Measurements from ENCODE around the gene CXCL6. TPM values are rescaled to one million over a fixed set of nuclear protein-coding genes. Genes with fewer than 3 reads are reported as not detected.

Gene CXCL6
- total RNA-seq, 4 donors from 2014 or later = 0.17 to 2.1 TPM; not detected in 2

DNA sequence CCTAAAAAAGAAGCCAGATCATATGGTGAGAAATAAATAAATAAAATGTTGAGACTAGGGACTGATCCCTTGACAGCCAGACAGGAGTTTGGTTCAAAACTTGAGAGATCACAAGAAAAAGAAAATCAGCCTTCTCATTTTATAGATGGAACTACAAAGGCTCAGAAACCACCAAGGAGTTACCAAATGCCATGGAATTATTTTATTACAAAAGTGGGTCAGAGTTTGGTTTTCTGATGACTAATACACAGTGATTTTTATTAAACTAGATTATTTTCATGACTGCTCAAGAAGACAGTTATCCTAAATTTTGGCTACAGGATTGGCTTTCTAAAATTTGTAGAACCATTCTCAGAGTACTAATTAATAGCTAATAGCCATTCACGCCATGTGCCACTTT lies 38.9 kb downstream of the CXCL6 start:
- H3K4me3 ChIP-seq (ENCODE audit: low read depth, poor library complexity, severe bottlenecking) = no peak overlapping the region
- WGBS, 2 donors = 90 to 95% methylated on average over 1 of the region's 1 CpG
- intact Hi-C loops (cut with DNase I; ENCODE audit: low total_unique reads) = no loop called here
- DNase-seq (ENCODE audit: low spot score in 2 of 2) = no peak
- no peak for TF ChIP-seq POLR2A (IDR thresholded peaks at IDR 0.05)
- TF ChIP-seq, protein P1, sequence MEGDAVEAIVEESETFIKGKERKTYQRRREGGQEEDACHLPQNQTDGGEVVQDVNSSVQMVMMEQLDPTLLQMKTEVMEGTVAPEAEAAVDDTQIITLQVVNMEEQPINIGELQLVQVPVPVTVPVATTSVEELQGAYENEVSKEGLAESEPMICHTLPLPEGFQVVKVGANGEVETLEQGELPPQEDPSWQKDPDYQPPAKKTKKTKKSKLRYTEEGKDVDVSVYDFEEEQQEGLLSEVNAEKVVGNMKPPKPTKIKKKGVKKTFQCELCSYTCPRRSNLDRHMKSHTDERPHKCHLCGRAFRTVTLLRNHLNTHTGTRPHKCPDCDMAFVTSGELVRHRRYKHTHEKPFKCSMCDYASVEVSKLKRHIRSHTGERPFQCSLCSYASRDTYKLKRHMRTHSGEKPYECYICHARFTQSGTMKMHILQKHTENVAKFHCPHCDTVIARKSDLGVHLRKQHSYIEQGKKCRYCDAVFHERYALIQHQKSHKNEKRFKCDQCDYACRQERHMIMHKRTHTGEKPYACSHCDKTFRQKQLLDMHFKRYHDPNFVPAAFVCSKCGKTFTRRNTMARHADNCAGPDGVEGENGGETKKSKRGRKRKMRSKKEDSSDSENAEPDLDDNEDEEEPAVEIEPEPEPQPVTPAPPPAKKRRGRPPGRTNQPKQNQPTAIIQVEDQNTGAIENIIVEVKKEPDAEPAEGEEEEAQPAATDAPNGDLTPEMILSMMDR (IDR thresholded peaks at IDR 0.05) = no peak

- intact Hi-C loops (cut with DNase I; ENCODE audit: low total_unique reads) = no loop called here
- 42 to 46% methylated on average over 1 of the region's 1 CpG for WGBS, 2 donors
- TF ChIP-seq POLR2A (IDR thresholded peaks at IDR 0.05) = no peak
- TF ChIP-seq, protein P1 (IDR thresholded peaks at IDR 0.05) = no peak
- H3K4me3 ChIP-seq (ENCODE audit: low read depth, poor library complexity, severe bottlenecking) = no peak overlapping the region
- DNase-seq (ENCODE audit: low spot score in 2 of 2) = no peak
Observed at GRCh38 chr4:73883306-73883705, 46.8 kb downstream of the CXCL6 start.

DNA sequence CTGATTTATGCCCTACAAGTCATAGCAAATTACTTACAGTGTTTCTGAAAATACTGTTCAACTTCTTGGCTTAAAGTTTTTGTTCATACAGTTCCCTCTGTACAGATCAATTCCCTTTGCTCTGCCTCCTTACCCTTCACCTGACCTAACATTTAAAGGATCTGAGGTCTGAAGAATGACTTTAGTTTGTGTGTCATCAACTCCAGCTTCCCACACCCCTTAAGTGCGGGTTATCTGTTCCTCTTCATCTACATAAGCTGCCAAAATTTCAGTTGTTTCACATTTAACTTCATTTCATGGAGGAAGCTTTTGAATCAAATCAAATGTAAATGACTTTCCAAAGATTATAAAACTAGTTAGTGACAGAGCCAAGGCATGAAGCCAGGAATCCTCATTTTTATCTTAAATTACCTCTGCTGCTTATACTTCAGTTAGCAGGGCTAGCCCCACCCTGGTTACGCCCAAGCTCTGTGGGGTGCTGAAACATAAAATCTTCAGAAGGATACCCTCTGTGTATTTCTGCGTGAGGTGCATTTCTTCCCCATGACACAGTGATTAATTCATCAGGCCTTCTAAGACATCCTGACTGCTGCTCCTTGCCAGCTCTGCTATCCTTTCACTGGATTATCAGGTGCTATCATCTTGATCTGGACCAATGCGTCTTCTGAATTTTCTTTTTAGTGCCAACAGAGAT lies 49.2 kb downstream of the CXCL6 start:
- 54 to 67% methylated on average over 4 of the region's 4 CpGs for WGBS, 2 donors
- no peak for TF ChIP-seq POLR2A (IDR thresholded peaks at IDR 0.05)
- TF ChIP-seq, protein P1 (IDR thresholded peaks at IDR 0.05) = no peak
- no peak overlapping the region for H3K4me3 ChIP-seq (ENCODE audit: low read depth, poor library complexity, severe bottlenecking)
- no peak for DNase-seq (ENCODE audit: low spot score in 2 of 2)
- intact Hi-C loops (cut with DNase I; ENCODE audit: low total_unique reads) = no loop called here

Other genes with a start within 250 kb of the CXCL6 start
- 10 to 100 TPM in 3 of 4 donors, 1 to 10 TPM in 1; 6.2 to 15.1 (median 11.5) TPM for gene RASSF6, start 216.2 kb upstream of the CXCL6 start, total RNA-seq
- gene CXCL8, start 96.1 kb upstream of the CXCL6 start, total RNA-seq = 1 to 10 TPM in 1 of 4 donors, under 1 TPM in 1, not detected in 2; 0.86 to 1.2 TPM
- gene PF4V1, start 16.6 kb downstream of the CXCL6 start, total RNA-seq = not detected
- gene CXCL1, start 32.7 kb downstream of the CXCL6 start, total RNA-seq = 1 to 10 TPM in 2 of 4 donors, under 1 TPM in 2; 0.89 to 1.6 (median 1.3) TPM
- not detected for gene PF4, start 145.3 kb downstream of the CXCL6 start, total RNA-seq
- gene PPBP, start 151.5 kb downstream of the CXCL6 start, total RNA-seq = 1 to 10 TPM in 1 of 4 donors, not detected in 3; 1.9 TPM
- gene CXCL5, start 162.0 kb downstream of the CXCL6 start, total RNA-seq = not detected
- under 1 TPM in 3 of 4 donors, not detected in 1; 0.25 to 0.49 (median 0.34) TPM for gene CXCL3, start 202.0 kb downstream of the CXCL6 start, total RNA-seq

Data from lower leg skin (tissue), 4 donors.